CD4-positive, alpha-beta T cell (primary cell): Measurements from ENCODE around the gene EEF1AKMT3. TPM values are rescaled to one million over a fixed set of nuclear protein-coding genes. Genes with fewer than 3 reads are reported as not detected.
A peak's percentile ranks its signal among the peaks of the same experiment; 100 is the strongest.

ENCODE experiments used
- ATAC-seq: fragments of 200-7000 bp; cut with Tn5 transposase; one replicate; pipeline ENCODE4 v1.10.0; 2022; ENCODE audit warnings: mild to moderate bottlenecking; ENCODE audit not compliant: poor library complexity
- CTCF ChIA-PET: fragments of 350-600 bp; sonication (Branson Sonifier 250); formaldehyde crosslinking; loops from one replicate; lab custom pipeline; 2021; ENCODE audit warnings: antibody characterized with exemption, inconsistent platforms; lab: Charles Lee
- POLR2A ChIA-PET: fragments of 350-600 bp; sonication (Branson Sonifier 250); formaldehyde crosslinking; loops from one replicate; lab custom pipeline; 2021; ENCODE audit warnings: antibody characterized with exemption, inconsistent platforms; lab: Charles Lee
- DNase-seq, 14 experiments: peaks; one replicate each; pipeline ENCODE4 v3.0.0-alpha.2; 2013 to 2020; ENCODE audit warnings: mixed read lengths in 2 of 14
- H3K27ac ChIP-seq, 2 donors: one replicate each; pipeline versions ENCODE4 v1.5.1 to v1.7.0; 2013; ENCODE audit warnings: low read length in 2 of 2, low read depth in 1 of 2, mild to moderate bottlenecking in 1 of 2
- H3K27me3 ChIP-seq, 2 experiments: 1 replicate in 1 of 2; 2 replicates in 1 of 2; pipeline versions ENCODE4 v1.6.1 to v1.7.0; 2013; ENCODE audit warnings: low read length in 2 of 2, control low read depth in 1 of 2, mild to moderate bottlenecking in 1 of 2, moderate library complexity in 1 of 2; ENCODE audit not compliant: insufficient read depth in 2 of 2, control insufficient read depth in 1 of 2
- H3K36me3 ChIP-seq: one replicate; pipeline ENCODE4 v1.6.1; 2013; ENCODE audit warnings: low read length, control low read depth; ENCODE audit not compliant: insufficient read depth
- H3K4me1 ChIP-seq: one replicate; pipeline ENCODE4 v1.6.1; 2013; ENCODE audit warnings: low read length, control low read depth; ENCODE audit not compliant: insufficient read depth
- H3K4me3 ChIP-seq: one replicate; pipeline ENCODE4 v1.5.1; 2013; ENCODE audit warnings: mild to moderate bottlenecking, low read length, moderate library complexity
- H3K9me3 ChIP-seq, 2 experiments: 1 replicate in 1 of 2; 2 replicates in 1 of 2; pipeline versions ENCODE4 v1.6.1 to v1.7.0; 2013; ENCODE audit warnings: low read length in 2 of 2, mild to moderate bottlenecking in 2 of 2, control low read depth in 1 of 2, moderate library complexity in 1 of 2; ENCODE audit not compliant: control insufficient read depth in 1 of 2, insufficient read depth in 1 of 2
- H3K27ac Mint-ChIP-seq: one replicate; pipeline ENCODE4 v1.8.0; 2020; ENCODE audit warnings: mixed read lengths
- H3K27me3 Mint-ChIP-seq: one replicate; pipeline ENCODE4 v1.8.0; 2021; ENCODE audit warnings: mixed read lengths
- H3K36me3 Mint-ChIP-seq: one replicate; pipeline ENCODE4 v1.8.0; 2021; ENCODE audit warnings: low read depth, mixed read lengths
- H3K4me1 Mint-ChIP-seq: one replicate; pipeline ENCODE4 v1.8.0; 2021; ENCODE audit warnings: low read depth, mixed read lengths
- H3K4me3 Mint-ChIP-seq: one replicate; pipeline ENCODE4 v1.8.0; 2020; ENCODE audit warnings: mild to moderate bottlenecking, mixed read lengths
- H3K9me3 Mint-ChIP-seq: one replicate; pipeline ENCODE4 v1.8.0; 2020; ENCODE audit warnings: mixed read lengths
- CTCF ChIP-seq: fragments of 200-600 bp; IDR thresholded peaks from one replicate; pipeline ENCODE4 v1.8.0; 2022; ENCODE audit warnings: antibody characterized with exemption, mild to moderate bottlenecking
- intact Hi-C, 2 experiments: fragments of 100-400 bp; cut with DNase I in 1 of 2; cut with micrococcal nuclease in 1 of 2; formaldehyde crosslinking; loops; one replicate each; pipeline versions ENCODE4 v1.15.1 to v1.9.0; 2023 to 2025; cut with DNase I, micrococcal nuclease
- total RNA-seq, 174 experiments: library from RNA in 2 of 174; stranded (reverse) in 2 of 174; gene quantifications; one replicate each; pipeline ENCODE4 v1.2.3 and lab custom pipeline; 2021 to 2026

Gene EEF1AKMT3
- total RNA-seq, 2 experiments from 2014 or later = 1.1 to 1.4 TPM

GRCh38 chr12:57753756-57754337 is 18.6 kb upstream of the EEF1AKMT3 start:
- H3K27me3 Mint-ChIP-seq = no peaks in the 10 kb centered on the region
- DNase-seq (peak in 2 of 14 experiments; percentile 16 to 28), ATAC-seq (no peak)
- Histone ChIP-seq H3K4me1 (peaks cover 57% of the 10 kb centered on the region), H3K27ac (peak overlapping the region; percentile 56 to 75), H3K4me3 (peak overlapping the region; percentile 61), H3K36me3 (peaks cover 25% of the 10 kb centered on the region), H3K9me3 (no peaks in the 10 kb centered on the region), H3K27me3 (no peaks in the 10 kb centered on the region)
- peaks cover 65% of the 10 kb centered on the region for H3K4me1 Mint-ChIP-seq
- H3K9me3 Mint-ChIP-seq = no peaks in the 10 kb centered on the region
- ChIA-PET POLR2A (interaction anchor here (0.6 to 4.1 kb wide), 5 partner anchors 9 to 187 kb away, joined by 3 to 28 read pairs (median 4); partner anchors contain the start of genes EEF1AKMT3, METTL1, OS9 and TSPAN31), CTCF (no interaction called here)
- peak overlapping the region; percentile 87 for H3K27ac Mint-ChIP-seq
- H3K36me3 Mint-ChIP-seq = peaks cover 51% of the 10 kb centered on the region
- TF ChIP-seq CTCF = no peak
- intact Hi-C loops = loop anchor here (5.0 kb wide), 3 partner anchors 93 to 277 kb away; partner anchors contain the start of genes ARHGAP9 (in 1 of the 2), CTDSP2 (in 1 of the 2), DDIT3 (in 1 of the 2) and MBD6 (in 1 of the 2)
- H3K4me3 Mint-ChIP-seq = peak overlapping the region; percentile 89

GRCh38 chr12:57754411-57755193 is 17.8 kb upstream of the EEF1AKMT3 start, which contains the start of gene MARCHF9:
Gene MARCHF9, plus strand, starts transcription at chr12:57755103. Its CDS starts 426 bp downstream, at chr12:57755529.
- Mint-ChIP-seq H3K4me3 (peak within 1 kb of the TSS; percentile 92), H3K27ac (peak within 1 kb of the TSS; percentile 93), H3K36me3 (peaks cover 52% of the 10 kb centered on the region), H3K9me3 (no peaks in the 10 kb centered on the region), H3K4me1 (peaks cover 71% of the 10 kb centered on the region), H3K27me3 (no peaks in the 10 kb centered on the region)
- peak within 1 kb of the TSS; percentile 61 for H3K4me3 ChIP-seq
- no peaks in the 10 kb centered on the region for H3K9me3 ChIP-seq
- ATAC-seq = peak; percentile 52
- DNase-seq = peak; percentile 68 to 95 (median 86)
- ChIA-PET CTCF (interaction anchor here (2.4 to 2.5 kb wide), 2 partner anchors 13 to 28 kb away, joined by 12 to 20 read pairs; partner anchors contain the start of gene TSFM), POLR2A (interaction anchor here (0.6 to 4.1 kb wide), 6 partner anchors 9 to 186 kb away, joined by 3 to 28 read pairs (median 6); partner anchors contain the start of genes CTDSP2, EEF1AKMT3, METTL1 and OS9)
- TF ChIP-seq CTCF = no peak
- H3K27me3 ChIP-seq = no peaks in the 10 kb centered on the region
- peaks cover 25% of the 10 kb centered on the region for H3K36me3 ChIP-seq
- peak within 1 kb of the TSS; percentile 56 to 75 for H3K27ac ChIP-seq
- H3K4me1 ChIP-seq = peaks cover 63% of the 10 kb centered on the region
- intact Hi-C loops = loop anchor here (5.0 kb wide), 4 partner anchors 78 to 277 kb away; partner anchors contain the start of genes ARHGAP9 (in 1 of the 2), CTDSP2 (in 1 of the 2), DDIT3 (in 1 of the 2) and MBD6 (in 1 of the 2)

- POLR2A ChIA-PET = interaction anchor here (2.5 to 4.1 kb wide), 3 partner anchors 10 to 91 kb away, joined by 7 to 28 read pairs (median 26); partner anchors contain the start of genes CTDSP2 and TSPAN31
- Mint-ChIP-seq H3K27ac (no peak overlapping the region), H3K4me3 (no peak overlapping the region), H3K9me3 (no peaks in the 10 kb centered on the region), H3K4me1 (peaks cover 73% of the 10 kb centered on the region), H3K36me3 (peaks cover 56% of the 10 kb centered on the region), H3K27me3 (no peaks in the 10 kb centered on the region)
- no peaks in the 10 kb centered on the region for H3K9me3 ChIP-seq
- peaks cover 24% of the 10 kb centered on the region for H3K36me3 ChIP-seq
- peak overlapping the region; percentile 61 for H3K4me3 ChIP-seq
- TF ChIP-seq CTCF = no peak
- CTCF ChIA-PET = interaction anchor here (2.4 to 2.5 kb wide), 2 partner anchors 14 to 27 kb away, joined by 12 to 20 read pairs; partner anchors contain the start of gene TSFM
- peak overlapping the region in 1 of 2 donors; percentile 75 for H3K27ac ChIP-seq
- H3K4me1 ChIP-seq = peaks cover 63% of the 10 kb centered on the region
- DNase-seq (peak in 1 of 14 experiments; percentile 6), ATAC-seq (no peak)
- H3K27me3 ChIP-seq = no peaks in the 10 kb centered on the region
- intact Hi-C loops = loop anchor here in 1 of 2 experiments (5.0 kb wide), 1 partner anchor 77 kb away; no protein-coding TSS in a partner anchor
Measured at GRCh38 chr12:57755194-57755453, 17.3 kb upstream of the EEF1AKMT3 start.
